MM.1S (cell line): Measurements from ENCODE around the gene HBQ1.

Experiments used
- DNase-seq: peaks from one replicate; pipeline ENCODE4 v3.0.0-alpha.2; 2015
- H2AFZ ChIP-seq: fragments of 300-600 bp; sonication (generic); 2 replicates; pipeline ENCODE4 v1.6.0; 2016; ENCODE audit warnings: antibody characterized with exemption, low read length
- H3F3A ChIP-seq: fragments of 300-600 bp; sonication (generic); 2 replicates; pipeline ENCODE4 v1.6.1; 2016; ENCODE audit warnings: mild to moderate bottlenecking, antibody characterized with exemption, low read length, moderate library complexity, mixed read lengths; ENCODE audit not compliant: insufficient read depth
- H3K27ac ChIP-seq: fragments of 300-600 bp; sonication (generic); 2 replicates; pipeline ENCODE4 v1.5.1; 2016; ENCODE audit warnings: mild to moderate bottlenecking, low read length
- H3K27me3 ChIP-seq: fragments of 300-600 bp; sonication (generic); replicated peaks from 2 replicates; pipeline ENCODE4 v1.6.0; 2016; ENCODE audit warnings: low read length; ENCODE audit not compliant: insufficient read depth
- H3K36me3 ChIP-seq: fragments of 300-600 bp; sonication (generic); replicated peaks from 2 replicates; pipeline ENCODE4 v1.6.1; 2016; ENCODE audit warnings: mild to moderate bottlenecking, low read length, mixed read lengths; ENCODE audit not compliant: insufficient read depth
- H3K4me1 ChIP-seq: fragments of 300-600 bp; sonication (generic); 2 replicates; pipeline ENCODE4 v1.6.1; 2016; ENCODE audit warnings: low read length, mixed read lengths
- H3K4me2 ChIP-seq: fragments of 300-600 bp; sonication (generic); 2 replicates; pipeline ENCODE4 v1.6.0; 2016; ENCODE audit warnings: low read depth, low read length
- H3K4me3 ChIP-seq: fragments of 300-600 bp; sonication (generic); 2 replicates; pipeline ENCODE4 v1.5.1; 2016; ENCODE audit warnings: low read length, mixed read lengths
- H3K79me2 ChIP-seq: fragments of 300-600 bp; sonication (generic); 2 replicates; pipeline ENCODE4 v1.6.1; 2016; ENCODE audit warnings: mixed run types, low read length, mixed read lengths
- H3K9ac ChIP-seq: fragments of 300-600 bp; sonication (generic); 2 replicates; pipeline ENCODE4 v1.6.1; 2016; ENCODE audit warnings: low read length, mixed read lengths
- H3K9me2 ChIP-seq: fragments of 300-600 bp; sonication (generic); replicated peaks from 2 replicates; pipeline ENCODE4 v1.6.1; 2016; ENCODE audit warnings: mild to moderate bottlenecking, low read length, mixed read lengths; ENCODE audit not compliant: insufficient read depth
- H3K9me3 ChIP-seq: fragments of 300-600 bp; sonication (generic); replicated peaks from 2 replicates; pipeline ENCODE4 v1.6.1; 2016; ENCODE audit warnings: mild to moderate bottlenecking, low read length, mixed read lengths; ENCODE audit not compliant: insufficient read depth
- H4K20me1 ChIP-seq: fragments of 300-600 bp; sonication (generic); 2 replicates; pipeline ENCODE4 v1.6.1; 2016; ENCODE audit warnings: mild to moderate bottlenecking, low read length, moderate library complexity, mixed read lengths; ENCODE audit not compliant: insufficient read depth
- CTCF ChIP-seq: fragments of 300-600 bp; sonication (generic); IDR thresholded peaks from 2 replicates; pipeline ENCODE4 v1.5.1; 2016; ENCODE audit warnings: antibody characterized with exemption, low read length, mixed read lengths
- EZH2 ChIP-seq: fragments of 300-600 bp; sonication (generic); optimal IDR thresholded peaks from 2 replicates; pipeline ENCODE3; 2017; ENCODE audit warnings: low read depth, mild to moderate bottlenecking, antibody characterized with exemption, low read length, mixed read lengths
- EZH2phosphoT487 ChIP-seq: fragments of 300-600 bp; sonication (generic); IDR thresholded peaks from 2 replicates; pipeline ENCODE4 v1.6.1; 2018; ENCODE audit warnings: antibody characterized with exemption, low read length

HBQ1 gene

GRCh38 chr16:133716-134115 lies 46.5 kb upstream of the HBQ1 start:
- Histone ChIP-seq H3K4me2 (no peak overlapping the region), H3K36me3 (no peaks in the 10 kb centered on the region), H3K9me2 (no peaks in the 10 kb centered on the region), H3K27ac (no peak overlapping the region), H4K20me1 (no peaks in the 10 kb centered on the region), H3K4me1 (no peaks in the 10 kb centered on the region), H3K9ac (no peak overlapping the region), H3F3A (no peaks in the 10 kb centered on the region; the same call in 1 of the 2 replicates), H3K4me3 (no peak overlapping the region), H2AFZ (no peak overlapping the region), H3K27me3 (no peaks in the 10 kb centered on the region), H3K79me2 (peaks cover 67% of the 10 kb centered on the region), H3K9me3 (no peaks in the 10 kb centered on the region)
- no peak for TF ChIP-seq EZH2phosphoT487
- TF ChIP-seq EZH2, result no peak
- no peak for TF ChIP-seq CTCF
- no peak for DNase-seq

GRCh38 chr16:138049-138417 lies 42.2 kb upstream of the HBQ1 start:
- H3K9ac ChIP-seq, result peak overlapping the region; percentile 87
- peak overlapping the region; percentile 92 for H2AFZ ChIP-seq
- H3K9me3 ChIP-seq, result no peaks in the 10 kb centered on the region
- peak overlapping the region; percentile 84 for H3K4me3 ChIP-seq
- no peaks in the 10 kb centered on the region for H3K36me3 ChIP-seq
- H3K27me3 ChIP-seq, result no peaks in the 10 kb centered on the region
- no peak for TF ChIP-seq EZH2
- no peak overlapping the region for H3K27ac ChIP-seq
- no peaks in the 10 kb centered on the region for H3K4me1 ChIP-seq
- no peaks in the 10 kb centered on the region for H3K9me2 ChIP-seq
- DNase-seq, result peak; percentile 32
- H4K20me1 ChIP-seq, result no peaks in the 10 kb centered on the region
- H3K79me2 ChIP-seq, result peaks cover 45% of the 10 kb centered on the region
- H3F3A ChIP-seq, result peaks cover 6% of the 10 kb centered on the region; the same call in 1 of the 2 replicates
- H3K4me2 ChIP-seq, result peak overlapping the region; percentile 75

GRCh38 chr16:140175-140857 lies 39.9 kb upstream of the HBQ1 start:
- Histone ChIP-seq H3K4me3 (no peak overlapping the region), H3K36me3 (no peaks in the 10 kb centered on the region), H2AFZ (no peak overlapping the region), H3F3A (peaks cover 6% of the 10 kb centered on the region; the same call in 1 of the 2 replicates), H3K9me2 (no peaks in the 10 kb centered on the region), H3K9me3 (no peaks in the 10 kb centered on the region), H3K9ac (no peak overlapping the region), H3K27ac (no peak overlapping the region), H3K4me1 (no peaks in the 10 kb centered on the region), H3K27me3 (peaks cover 9% of the 10 kb centered on the region), H4K20me1 (no peaks in the 10 kb centered on the region), H3K79me2 (peaks cover 25% of the 10 kb centered on the region), H3K4me2 (no peak overlapping the region)
- TF ChIP-seq EZH2phosphoT487 (no peak), EZH2 (no peak), CTCF (no peak)
- no peak for DNase-seq

GRCh38 chr16:142405-142967 lies 37.8 kb upstream of the HBQ1 start:
- Histone ChIP-seq H3K9ac (no peak overlapping the region), H3K4me2 (no peak overlapping the region), H3K9me3 (no peaks in the 10 kb centered on the region)

More at GRCh38 chr16:142405-142967, 37.8 kb upstream of the HBQ1 start:
- no peak overlapping the region for H3K4me3 ChIP-seq
- peaks cover 6% of the 10 kb centered on the region; the same call in 1 of the 2 replicates for H3F3A ChIP-seq
- no peak overlapping the region for H3K27ac ChIP-seq
- no peaks in the 10 kb centered on the region for H3K36me3 ChIP-seq
- H3K4me1 ChIP-seq, result no peaks in the 10 kb centered on the region
- H2AFZ ChIP-seq, result no peak overlapping the region
- peaks cover 20% of the 10 kb centered on the region for H3K27me3 ChIP-seq
- peaks cover 7% of the 10 kb centered on the region for H3K79me2 ChIP-seq
- DNase-seq, result no peak
- no peaks in the 10 kb centered on the region for H3K9me2 ChIP-seq
- H4K20me1 ChIP-seq, result no peaks in the 10 kb centered on the region
- TF ChIP-seq EZH2, result no peak
- TF ChIP-seq CTCF, result no peak
- no peak for TF ChIP-seq EZH2phosphoT487
